ENCODE measurements around the gene WDR76.

DNA sequence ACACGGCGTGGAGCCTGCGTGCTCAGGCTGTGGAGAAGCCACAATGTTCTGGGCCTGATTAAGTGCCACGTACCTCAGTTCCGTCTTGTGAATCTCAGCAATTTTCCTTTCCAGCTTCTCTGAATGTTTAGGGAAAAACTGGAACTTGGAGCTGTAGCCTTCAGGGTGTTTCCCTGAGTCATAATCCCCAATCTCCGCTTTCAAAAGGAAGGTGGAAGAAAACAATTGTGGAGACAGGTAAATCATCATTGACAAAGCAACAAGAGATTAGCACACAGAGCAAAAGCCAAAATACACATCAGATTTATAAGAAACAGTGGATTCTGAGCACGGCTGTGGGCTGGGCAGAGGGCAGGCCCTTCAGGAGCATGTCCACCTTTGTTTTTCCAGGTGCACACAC is 79.0 kb downstream of the WDR76 start:
- TF ChIP-seq USF1 (IDR thresholded peaks at IDR 0.05; ENCODE audit: borderline replicate concordance, low read depth) (no peak), GABPA (IDR thresholded peaks at IDR 0.05; ENCODE audit: low read depth) (no peak), CTCF (IDR thresholded peaks at IDR 0.05) (no peak), EP300 (IDR thresholded peaks at IDR 0.05; ENCODE audit: borderline replicate concordance in 1 of 2, low read depth in 1 of 2, low read length in 1 of 2) (no peak), MXI1 (IDR thresholded peaks at IDR 0.05; ENCODE audit: low read depth, low read length) (no peak), RFX5 (IDR thresholded peaks at IDR 0.05; ENCODE audit: low read length) (no peak), SMC3 (IDR thresholded peaks at IDR 0.05; ENCODE audit: low read depth, low read length) (no peak), JUND (IDR thresholded peaks at IDR 0.05) (no peak), GATA2 (CRISPR knock-in tag; IDR thresholded peaks at IDR 0.05) (no peak), TAF1 (IDR thresholded peaks at IDR 0.05; ENCODE audit: borderline replicate concordance, low read depth, low read length) (no peak)

Data from SK-N-SH (cell line).